HTR-8/SVneo (cell line): ENCODE measurements around the gene CAVIN1.
"Not testable (repeated sequence)": the region's sequence is repeated elsewhere in the genome, so short reads cannot be mapped to it uniquely, and the experiment has no call there.

Source experiments
- DNase-seq: peaks from one replicate; pipeline ENCODE4 v3.0.0; 2011; ENCODE audit warnings: low spot score, mixed read lengths; ENCODE audit not compliant: insufficient read length
- FAIRE-seq: peaks from 2 replicates; lab custom pipeline; 2011; peaks lifted over from hg19 to GRCh38; lab: Jason Lieb, UNC

CAVIN1 gene

GRCh38 chr17:42438600-42439567, 15.8 kb upstream of the CAVIN1 start:
- FAIRE-seq (no peak), DNase-seq (no peak)

GRCh38 chr17:42436391-42436790, 13.3 kb upstream of the CAVIN1 start:
- FAIRE-seq = no peak
- no peak for DNase-seq

GRCh38 chr17:42431758-42432161, 8.7 kb upstream of the CAVIN1 start:
- DNase-seq (no peak), FAIRE-seq (no peak)

- DNase-seq (no peak), FAIRE-seq (no peak)
Observed at GRCh38 chr17:42429726-42430447, 6.8 kb upstream of the CAVIN1 start.

- FAIRE-seq (peak; percentile 87), DNase-seq (peak; percentile 90)
Observed at GRCh38 chr17:42428141-42428944, 5.3 kb upstream of the CAVIN1 start.

GRCh38 chr17:42424991-42425610, 2.0 kb upstream of the CAVIN1 start:
- no peak for DNase-seq
- no peak for FAIRE-seq

- FAIRE-seq (no peak), DNase-seq (no peak)
Observed at GRCh38 chr17:42423766-42424165, 710 bp upstream of the CAVIN1 start.

GRCh38 chr17:42422412-42422957, 571 bp downstream of the CAVIN1 start:
- FAIRE-seq (peak; percentile 57), DNase-seq (no peak)

- DNase-seq (peak; percentile 77), FAIRE-seq (peak; percentile 42)
Observed at GRCh38 chr17:42421507-42422338, 1.3 kb downstream of the CAVIN1 start.

- FAIRE-seq (no peak), DNase-seq (no peak)
Observed at GRCh38 chr17:42421136-42421506, 1.9 kb downstream of the CAVIN1 start.

GRCh38 chr17:42417981-42418380, 5.1 kb downstream of the CAVIN1 start:
- DNase-seq, FAIRE-seq: not testable (repeated sequence)

- FAIRE-seq = no peak
- no peak for DNase-seq
Observed at GRCh38 chr17:42414704-42415409, 8.2 kb downstream of the CAVIN1 start.

- no peak for FAIRE-seq
Observed at GRCh38 chr17:42413464-42414040, 9.5 kb downstream of the CAVIN1 start.

GRCh38 chr17:42411905-42412679, 11.0 kb downstream of the CAVIN1 start:
- no peak for FAIRE-seq

More at GRCh38 chr17:42413464-42414040, 9.5 kb downstream of the CAVIN1 start:
- DNase-seq = no peak

GRCh38 chr17:42411361-42411760, 11.7 kb downstream of the CAVIN1 start:
- DNase-seq (no peak), FAIRE-seq (no peak)

More at GRCh38 chr17:42411905-42412679, 11.0 kb downstream of the CAVIN1 start:
- no peak for DNase-seq

GRCh38 chr17:42410319-42410685, 12.8 kb downstream of the CAVIN1 start:
- DNase-seq = no peak
- FAIRE-seq = no peak
